Activated B cell treated with CpG ODN at 0.5 μM for 24 hours (primary cell): ENCODE measurements around the gene USE1. TPM values are rescaled to one million over a fixed set of nuclear protein-coding genes. Genes with fewer than 3 reads are reported as not detected.
A peak's percentile ranks its signal among the peaks of the same experiment; 100 is the strongest.

Experiments
- ATAC-seq: fragments of 200-7000 bp; cut with Tn5 transposase; one replicate; pipeline ENCODE4 v1.10.0; 2021; ENCODE audit warnings: low read depth, mild to moderate bottlenecking, moderate library complexity
- CTCF ChIA-PET: fragments of 350-600 bp; sonication (Branson Sonifier 250); formaldehyde crosslinking; loops from one replicate; lab custom pipeline; 2021; ENCODE audit warnings: antibody characterized with exemption; lab: Charles Lee
- POLR2A ChIA-PET: fragments of 350-600 bp; sonication (Branson Sonifier 250); formaldehyde crosslinking; loops from one replicate; lab custom pipeline; 2021; ENCODE audit warnings: antibody characterized with exemption; lab: Charles Lee
- DNase-seq: peaks from one replicate; pipeline ENCODE4 v3.0.0; 2022
- H3K27ac Mint-ChIP-seq: one replicate; pipeline ENCODE4 v1.8.0; 2020; ENCODE audit warnings: mixed read lengths
- H3K27me3 Mint-ChIP-seq: one replicate; pipeline ENCODE4 v1.8.0; 2021; ENCODE audit warnings: mixed read lengths
- H3K36me3 Mint-ChIP-seq: one replicate; pipeline ENCODE4 v1.8.0; 2021; ENCODE audit warnings: low read depth, mixed read lengths
- H3K4me1 Mint-ChIP-seq: one replicate; pipeline ENCODE4 v1.8.0; 2021; ENCODE audit warnings: mixed read lengths
- H3K4me3 Mint-ChIP-seq: one replicate; pipeline ENCODE4 v1.8.0; 2020; ENCODE audit warnings: mild to moderate bottlenecking, mixed read lengths
- H3K9me3 Mint-ChIP-seq: one replicate; pipeline ENCODE4 v1.8.0; 2020; ENCODE audit warnings: mixed read lengths
- intact Hi-C: fragments of 100-400 bp; cut with micrococcal nuclease; formaldehyde crosslinking; loops from one replicate; pipeline ENCODE4 v1.15.1; 2024
- total RNA-seq: library from RNA; stranded (reverse); gene quantifications from 2 replicates; pipeline ENCODE4 v1.2.3, GENCODE V29; 2022
- TF ChIP-seq, protein P1 (sequence below): fragments of 200-600 bp; IDR thresholded peaks from one replicate; pipeline ENCODE4 v1.8.0; 2022; ENCODE audit warnings: antibody characterized with exemption, mild to moderate bottlenecking

Gene USE1
- total RNA-seq, 1 donor from 2014 or later: 43.4 TPM

DNA sequence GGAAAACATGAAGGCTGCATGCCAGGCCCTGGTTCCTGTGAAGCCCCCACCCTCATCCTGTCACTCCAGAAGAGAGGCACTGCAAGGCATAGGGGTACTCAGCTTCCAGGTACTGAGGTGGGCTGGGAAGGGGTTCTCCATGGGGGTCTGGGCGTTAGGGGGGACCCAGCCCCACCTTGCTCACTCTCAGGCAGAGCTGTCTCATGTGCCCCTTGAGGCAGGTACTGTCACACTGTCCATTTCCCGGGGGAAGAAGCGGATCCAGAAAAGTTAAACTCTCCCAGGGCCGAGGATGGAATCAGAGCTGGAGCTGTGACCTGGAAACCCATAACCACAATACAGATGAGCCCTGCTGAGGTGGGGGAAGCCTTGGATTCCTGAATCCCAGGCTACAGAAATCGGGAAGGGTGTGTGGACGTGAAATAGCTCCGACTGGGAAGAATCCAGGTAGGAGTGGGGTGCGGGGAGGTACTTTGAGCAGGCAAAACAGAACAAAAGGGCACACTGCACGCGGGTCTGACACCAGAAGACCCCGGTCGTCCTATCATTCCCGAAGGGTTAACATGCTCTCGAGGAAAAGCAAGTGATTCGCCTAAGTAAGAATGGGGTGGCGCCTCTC lies 540 bp upstream of the USE1 start:
- Mint-ChIP-seq H3K27ac (peak overlapping the region; percentile 96), H3K27me3 (no peaks in the 10 kb centered on the region), H3K4me3 (peak overlapping the region; percentile 91), H3K36me3 (peaks cover 56% of the 10 kb centered on the region), H3K9me3 (no peaks in the 10 kb centered on the region), H3K4me1 (peaks cover 24% of the 10 kb centered on the region)
- ATAC-seq: no peak
- CTCF ChIA-PET: interaction anchor here (3.0 kb wide), 1 partner anchor 21 kb away, joined by 9 read pairs; no protein-coding TSS in a partner anchor
- intact Hi-C loops: loop anchor here (1.0 to 10.0 kb wide), 6 partner anchors 12 to 320 kb away; partner anchors contain the start of genes BABAM1, GTPBP3 and OCEL1
- POLR2A ChIA-PET: interaction anchor here (0.5 to 2.7 kb wide), 23 partner anchors 9 to 887 kb away, joined by 3 to 63 read pairs (median 5); partner anchors contain the start of genes BABAM1, DDA1, HAUS8 and MRPL34
- no peak for DNase-seq
- TF ChIP-seq, protein P1, sequence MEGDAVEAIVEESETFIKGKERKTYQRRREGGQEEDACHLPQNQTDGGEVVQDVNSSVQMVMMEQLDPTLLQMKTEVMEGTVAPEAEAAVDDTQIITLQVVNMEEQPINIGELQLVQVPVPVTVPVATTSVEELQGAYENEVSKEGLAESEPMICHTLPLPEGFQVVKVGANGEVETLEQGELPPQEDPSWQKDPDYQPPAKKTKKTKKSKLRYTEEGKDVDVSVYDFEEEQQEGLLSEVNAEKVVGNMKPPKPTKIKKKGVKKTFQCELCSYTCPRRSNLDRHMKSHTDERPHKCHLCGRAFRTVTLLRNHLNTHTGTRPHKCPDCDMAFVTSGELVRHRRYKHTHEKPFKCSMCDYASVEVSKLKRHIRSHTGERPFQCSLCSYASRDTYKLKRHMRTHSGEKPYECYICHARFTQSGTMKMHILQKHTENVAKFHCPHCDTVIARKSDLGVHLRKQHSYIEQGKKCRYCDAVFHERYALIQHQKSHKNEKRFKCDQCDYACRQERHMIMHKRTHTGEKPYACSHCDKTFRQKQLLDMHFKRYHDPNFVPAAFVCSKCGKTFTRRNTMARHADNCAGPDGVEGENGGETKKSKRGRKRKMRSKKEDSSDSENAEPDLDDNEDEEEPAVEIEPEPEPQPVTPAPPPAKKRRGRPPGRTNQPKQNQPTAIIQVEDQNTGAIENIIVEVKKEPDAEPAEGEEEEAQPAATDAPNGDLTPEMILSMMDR: no peak

DNA sequence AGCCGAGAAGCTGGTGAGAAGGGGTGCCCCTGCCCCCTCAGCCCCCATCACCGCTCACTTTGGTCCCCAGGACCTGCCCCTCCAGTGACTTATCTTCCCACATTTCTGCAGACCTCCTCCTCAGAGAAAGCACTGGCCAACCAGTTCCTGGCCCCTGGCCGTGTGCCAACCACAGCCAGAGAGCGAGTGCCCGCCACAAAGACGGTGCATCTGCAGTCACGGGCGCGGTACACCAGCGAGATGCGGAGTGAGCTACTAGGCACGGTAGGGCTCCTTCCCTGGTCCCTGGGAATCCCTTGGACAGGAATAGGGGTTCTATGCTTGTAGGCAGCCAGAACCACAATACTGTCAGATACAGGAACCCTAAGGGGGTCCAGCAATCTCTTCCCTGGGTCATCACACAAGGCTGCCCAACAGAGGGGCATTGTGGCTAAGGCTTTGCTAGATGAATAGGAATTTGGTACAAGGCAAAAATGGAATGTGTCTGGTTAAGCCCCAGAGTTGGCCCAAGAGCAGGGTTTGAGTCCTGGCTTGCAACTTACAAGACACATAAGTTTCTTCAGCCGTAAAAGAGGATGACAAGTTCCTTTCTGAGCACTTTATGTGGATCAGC lies 1.0 kb downstream of the USE1 start:
- TF ChIP-seq, protein P1: no peak
- DNase-seq (no peak), ATAC-seq (no peak)
- H3K36me3 Mint-ChIP-seq: peaks cover 47% of the 10 kb centered on the region
- intact Hi-C loops: loop anchor here (10.0 kb wide), 1 partner anchor 321 kb away; no protein-coding TSS in a partner anchor
- no peaks in the 10 kb centered on the region for H3K9me3 Mint-ChIP-seq
- H3K27me3 Mint-ChIP-seq: no peaks in the 10 kb centered on the region
- ChIA-PET POLR2A (interaction anchor here (0.7 to 2.7 kb wide), 13 partner anchors 8 to 204 kb away, joined by 3 to 63 read pairs (median 9); partner anchors contain the start of genes ANKLE1, BABAM1, DDA1 and HAUS8), CTCF (interaction anchor here (3.0 kb wide), 1 partner anchor 20 kb away, joined by 9 read pairs; no protein-coding TSS in a partner anchor)
- peaks cover 15% of the 10 kb centered on the region for H3K4me1 Mint-ChIP-seq
- H3K27ac Mint-ChIP-seq: peak overlapping the region; percentile 96
- H3K4me3 Mint-ChIP-seq: peak overlapping the region; percentile 91

DNA sequence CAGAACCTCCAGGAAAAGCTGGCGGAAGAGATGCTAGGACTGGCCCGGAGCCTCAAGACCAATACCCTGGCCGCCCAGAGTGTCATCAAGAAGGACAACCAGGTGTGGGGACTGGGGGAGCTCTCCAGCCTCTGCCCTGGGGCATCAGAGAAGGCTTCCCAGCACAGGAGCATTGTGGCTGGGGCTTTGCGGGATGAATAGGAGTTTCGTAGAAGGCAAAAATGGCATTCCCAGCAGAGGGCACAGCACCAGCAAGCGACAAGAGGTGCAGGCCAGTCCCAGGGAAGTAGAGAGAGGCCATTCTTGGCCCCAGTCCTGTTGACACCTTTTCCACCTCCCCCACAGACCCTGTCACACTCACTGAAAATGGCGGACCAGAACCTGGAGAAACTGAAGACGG lies 4.1 kb downstream of the USE1 start:
- Mint-ChIP-seq H3K9me3 (no peaks in the 10 kb centered on the region), H3K36me3 (peaks cover 34% of the 10 kb centered on the region), H3K27me3 (no peaks in the 10 kb centered on the region), H3K4me1 (peaks cover 15% of the 10 kb centered on the region), H3K27ac (no peak overlapping the region), H3K4me3 (no peak overlapping the region)
- CTCF ChIA-PET: no interaction called here
- ATAC-seq: no peak
- intact Hi-C loops: loop anchor here (10.0 kb wide), 1 partner anchor 324 kb away; no protein-coding TSS in a partner anchor
- POLR2A ChIA-PET: interaction anchor here (0.7 kb wide), 1 partner anchor 34 kb away, joined by 6 read pairs; no protein-coding TSS in a partner anchor
- TF ChIP-seq, protein P1: no peak
- DNase-seq: no peak

DNA sequence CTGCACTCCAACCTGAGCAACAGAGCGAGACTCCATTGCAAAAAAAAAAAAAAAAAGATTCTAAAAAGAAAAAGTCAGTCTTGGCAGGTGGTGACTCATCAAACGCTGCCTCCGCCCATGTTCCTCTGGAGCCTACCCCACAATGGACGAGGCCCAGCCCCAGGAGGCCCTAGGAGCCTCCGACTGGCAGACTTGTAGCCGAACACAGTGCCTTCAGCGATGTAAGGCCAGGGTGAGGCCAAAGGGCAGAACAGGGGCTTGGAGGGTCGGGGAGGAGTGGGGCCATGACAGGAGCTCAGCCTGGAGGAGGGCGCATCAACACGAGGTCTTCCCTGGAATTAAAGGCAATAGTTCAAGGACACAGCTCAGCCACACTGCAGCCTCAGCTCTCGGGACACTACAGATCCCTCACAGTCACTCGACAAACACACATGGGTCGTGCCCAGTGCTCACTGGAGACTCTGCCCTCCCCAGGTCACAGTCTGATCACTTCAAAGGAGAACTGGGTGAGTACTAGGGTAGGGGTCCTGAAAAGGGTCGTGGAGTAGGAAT lies 5.1 kb downstream of the USE1 start:
- POLR2A ChIA-PET: interaction anchor here (0.5 to 0.7 kb wide), 2 partner anchors 28 to 49 kb away, joined by 3 to 6 read pairs; no protein-coding TSS in a partner anchor
- H3K4me3 Mint-ChIP-seq: no peak overlapping the region
- H3K27ac Mint-ChIP-seq: no peak overlapping the region
- CTCF ChIA-PET: no interaction called here
- peaks cover 8% of the 10 kb centered on the region for H3K4me1 Mint-ChIP-seq
- H3K36me3 Mint-ChIP-seq: peaks cover 31% of the 10 kb centered on the region
- DNase-seq: no peak
- TF ChIP-seq, protein P1: no peak
- intact Hi-C loops: no loop called here
- no peak for ATAC-seq
- H3K27me3 Mint-ChIP-seq: no peaks in the 10 kb centered on the region
- H3K9me3 Mint-ChIP-seq: no peaks in the 10 kb centered on the region
